Liver (tissue), 3 donors: ENCODE results near the gene PHYKPL.

Experiments
- EGR1 ChIP-seq, 2 donors: IDR thresholded peaks; 2 replicates each; pipeline ENCODE4 v1.6.1; 2016 to 2018; ENCODE audit warnings: antibody characterized with exemption in 2 of 2, low read depth in 2 of 2
- GABPA ChIP-seq, 2 donors: IDR thresholded peaks in 1 of 2; conservative IDR thresholded peaks in 1 of 2; 2 replicates each; pipeline ENCODE4 v1.6.1; 2016; ENCODE audit warnings: antibody characterized with exemption in 2 of 2, mild to moderate bottlenecking in 1 of 2, moderate library complexity in 1 of 2
- JUND ChIP-seq, 2 donors: IDR thresholded peaks; 2 replicates each; pipeline ENCODE4 v1.6.1; 2016; ENCODE audit warnings: antibody characterized with exemption in 2 of 2
- RAD21 ChIP-seq, 2 donors: IDR thresholded peaks; 2 replicates each; pipeline ENCODE4 v1.6.1; 2016; ENCODE audit warnings: antibody characterized with exemption in 2 of 2, mild to moderate bottlenecking in 2 of 2
- SP1 ChIP-seq: IDR thresholded peaks from 2 replicates; pipeline ENCODE4 v1.6.1; 2018; ENCODE audit warnings: antibody characterized with exemption, mild to moderate bottlenecking
- TAF1 ChIP-seq: conservative IDR thresholded peaks from 2 replicates; pipeline ENCODE4 v1.6.1; 2016; ENCODE audit warnings: antibody characterized with exemption, mild to moderate bottlenecking
- YY1 ChIP-seq: IDR thresholded peaks from 2 replicates; pipeline ENCODE4 v1.6.1; 2016; ENCODE audit warnings: antibody characterized with exemption, mild to moderate bottlenecking
- TF ChIP-seq, protein P1 (sequence below): fragments of 150-350 bp; IDR thresholded peaks from 2 replicates; pipeline ENCODE4 v1.5.1; 2017; ENCODE audit warnings: improper control_type of control experiment, low read depth, low read length; ENCODE audit not compliant: missing input control
- TF ChIP-seq, protein P2 (sequence below): IDR thresholded peaks from 2 replicates; pipeline ENCODE4 v1.6.1; 2016; ENCODE audit warnings: antibody characterized with exemption
- TF ChIP-seq, protein P3 (sequence below): IDR thresholded peaks from 2 replicates; pipeline ENCODE4 v1.6.1; 2016; ENCODE audit warnings: antibody characterized with exemption, mild to moderate bottlenecking
- TF ChIP-seq, protein P4 (sequence below): IDR thresholded peaks from 2 replicates; pipeline ENCODE4 v1.6.1; 2016; ENCODE audit warnings: antibody characterized with exemption
- TF ChIP-seq, protein P5 (sequence below): IDR thresholded peaks from 2 replicates; pipeline ENCODE4 v1.6.1; 2016; ENCODE audit warnings: antibody characterized with exemption
- donor health status: healthy.
- donor health status: healthy.

DNA sequence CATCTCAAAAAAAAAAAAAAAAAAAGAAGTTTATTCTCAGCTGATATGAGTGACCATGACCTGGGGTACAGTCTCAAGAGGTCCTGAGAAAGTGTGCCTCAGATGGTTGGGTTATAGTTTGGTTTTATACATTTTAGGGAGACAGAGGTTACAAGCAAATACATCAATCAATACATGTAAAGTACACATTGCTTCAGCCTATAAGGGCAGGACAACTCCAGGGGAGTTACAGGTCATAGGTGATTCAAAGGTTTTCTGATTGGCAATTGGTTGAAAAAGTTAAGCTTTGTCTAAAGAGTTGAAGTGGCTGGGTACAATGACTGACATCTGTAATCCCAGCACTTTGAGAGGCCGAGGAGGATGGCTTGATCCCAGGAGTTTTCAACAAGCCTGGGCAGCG lies 43.2 kb downstream of the PHYKPL start:
- TF ChIP-seq, protein P1, sequence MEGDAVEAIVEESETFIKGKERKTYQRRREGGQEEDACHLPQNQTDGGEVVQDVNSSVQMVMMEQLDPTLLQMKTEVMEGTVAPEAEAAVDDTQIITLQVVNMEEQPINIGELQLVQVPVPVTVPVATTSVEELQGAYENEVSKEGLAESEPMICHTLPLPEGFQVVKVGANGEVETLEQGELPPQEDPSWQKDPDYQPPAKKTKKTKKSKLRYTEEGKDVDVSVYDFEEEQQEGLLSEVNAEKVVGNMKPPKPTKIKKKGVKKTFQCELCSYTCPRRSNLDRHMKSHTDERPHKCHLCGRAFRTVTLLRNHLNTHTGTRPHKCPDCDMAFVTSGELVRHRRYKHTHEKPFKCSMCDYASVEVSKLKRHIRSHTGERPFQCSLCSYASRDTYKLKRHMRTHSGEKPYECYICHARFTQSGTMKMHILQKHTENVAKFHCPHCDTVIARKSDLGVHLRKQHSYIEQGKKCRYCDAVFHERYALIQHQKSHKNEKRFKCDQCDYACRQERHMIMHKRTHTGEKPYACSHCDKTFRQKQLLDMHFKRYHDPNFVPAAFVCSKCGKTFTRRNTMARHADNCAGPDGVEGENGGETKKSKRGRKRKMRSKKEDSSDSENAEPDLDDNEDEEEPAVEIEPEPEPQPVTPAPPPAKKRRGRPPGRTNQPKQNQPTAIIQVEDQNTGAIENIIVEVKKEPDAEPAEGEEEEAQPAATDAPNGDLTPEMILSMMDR = no peak
- TF ChIP-seq EGR1 (IDR thresholded peaks at IDR 0.05; ENCODE audit: low read depth in 2 of 2) (no peak), RAD21 (IDR thresholded peaks at IDR 0.05) (no peak), JUND (IDR thresholded peaks at IDR 0.05) (no peak), GABPA (IDR thresholded peaks at IDR 0.05 in 1 of 2, conservative IDR thresholded peaks at IDR 0.05 in 1 of 2) (no peak), TAF1 (no peak), SP1 (peak; percentile 54), YY1 (no peak)
- TF ChIP-seq, protein P2, sequence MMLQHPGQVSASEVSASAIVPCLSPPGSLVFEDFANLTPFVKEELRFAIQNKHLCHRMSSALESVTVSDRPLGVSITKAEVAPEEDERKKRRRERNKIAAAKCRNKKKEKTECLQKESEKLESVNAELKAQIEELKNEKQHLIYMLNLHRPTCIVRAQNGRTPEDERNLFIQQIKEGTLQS = no peak
- TF ChIP-seq, protein P3, sequence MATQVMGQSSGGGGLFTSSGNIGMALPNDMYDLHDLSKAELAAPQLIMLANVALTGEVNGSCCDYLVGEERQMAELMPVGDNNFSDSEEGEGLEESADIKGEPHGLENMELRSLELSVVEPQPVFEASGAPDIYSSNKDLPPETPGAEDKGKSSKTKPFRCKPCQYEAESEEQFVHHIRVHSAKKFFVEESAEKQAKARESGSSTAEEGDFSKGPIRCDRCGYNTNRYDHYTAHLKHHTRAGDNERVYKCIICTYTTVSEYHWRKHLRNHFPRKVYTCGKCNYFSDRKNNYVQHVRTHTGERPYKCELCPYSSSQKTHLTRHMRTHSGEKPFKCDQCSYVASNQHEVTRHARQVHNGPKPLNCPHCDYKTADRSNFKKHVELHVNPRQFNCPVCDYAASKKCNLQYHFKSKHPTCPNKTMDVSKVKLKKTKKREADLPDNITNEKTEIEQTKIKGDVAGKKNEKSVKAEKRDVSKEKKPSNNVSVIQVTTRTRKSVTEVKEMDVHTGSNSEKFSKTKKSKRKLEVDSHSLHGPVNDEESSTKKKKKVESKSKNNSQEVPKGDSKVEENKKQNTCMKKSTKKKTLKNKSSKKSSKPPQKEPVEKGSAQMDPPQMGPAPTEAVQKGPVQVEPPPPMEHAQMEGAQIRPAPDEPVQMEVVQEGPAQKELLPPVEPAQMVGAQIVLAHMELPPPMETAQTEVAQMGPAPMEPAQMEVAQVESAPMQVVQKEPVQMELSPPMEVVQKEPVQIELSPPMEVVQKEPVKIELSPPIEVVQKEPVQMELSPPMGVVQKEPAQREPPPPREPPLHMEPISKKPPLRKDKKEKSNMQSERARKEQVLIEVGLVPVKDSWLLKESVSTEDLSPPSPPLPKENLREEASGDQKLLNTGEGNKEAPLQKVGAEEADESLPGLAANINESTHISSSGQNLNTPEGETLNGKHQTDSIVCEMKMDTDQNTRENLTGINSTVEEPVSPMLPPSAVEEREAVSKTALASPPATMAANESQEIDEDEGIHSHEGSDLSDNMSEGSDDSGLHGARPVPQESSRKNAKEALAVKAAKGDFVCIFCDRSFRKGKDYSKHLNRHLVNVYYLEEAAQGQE = no peak
- TF ChIP-seq, protein P4, sequence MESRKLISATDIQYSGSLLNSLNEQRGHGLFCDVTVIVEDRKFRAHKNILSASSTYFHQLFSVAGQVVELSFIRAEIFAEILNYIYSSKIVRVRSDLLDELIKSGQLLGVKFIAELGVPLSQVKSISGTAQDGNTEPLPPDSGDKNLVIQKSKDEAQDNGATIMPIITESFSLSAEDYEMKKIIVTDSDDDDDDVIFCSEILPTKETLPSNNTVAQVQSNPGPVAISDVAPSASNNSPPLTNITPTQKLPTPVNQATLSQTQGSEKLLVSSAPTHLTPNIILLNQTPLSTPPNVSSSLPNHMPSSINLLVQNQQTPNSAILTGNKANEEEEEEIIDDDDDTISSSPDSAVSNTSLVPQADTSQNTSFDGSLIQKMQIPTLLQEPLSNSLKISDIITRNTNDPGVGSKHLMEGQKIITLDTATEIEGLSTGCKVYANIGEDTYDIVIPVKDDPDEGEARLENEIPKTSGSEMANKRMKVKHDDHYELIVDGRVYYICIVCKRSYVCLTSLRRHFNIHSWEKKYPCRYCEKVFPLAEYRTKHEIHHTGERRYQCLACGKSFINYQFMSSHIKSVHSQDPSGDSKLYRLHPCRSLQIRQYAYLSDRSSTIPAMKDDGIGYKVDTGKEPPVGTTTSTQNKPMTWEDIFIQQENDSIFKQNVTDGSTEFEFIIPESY = no peak
- TF ChIP-seq, protein P5, sequence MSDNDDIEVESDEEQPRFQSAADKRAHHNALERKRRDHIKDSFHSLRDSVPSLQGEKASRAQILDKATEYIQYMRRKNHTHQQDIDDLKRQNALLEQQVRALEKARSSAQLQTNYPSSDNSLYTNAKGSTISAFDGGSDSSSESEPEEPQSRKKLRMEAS = no peak
